Osteoblast (primary cell): ENCODE results near the gene PMCH. TPM values are rescaled to one million over a fixed set of nuclear protein-coding genes. Genes with fewer than 3 reads are reported as not detected.

Experiments
- DNase-seq: peaks from one replicate; pipeline ENCODE4 v3.0.0; 2011; ENCODE audit warnings: low spot score, mixed read lengths; ENCODE audit not compliant: insufficient read length; ENCODE audit errors: missing footprints
- H2AFZ ChIP-seq: 2 replicates; pipeline ENCODE4 v1.6.0; 2011; ENCODE audit warnings: mild to moderate bottlenecking, low read length
- H3K27ac ChIP-seq: 2 replicates; pipeline ENCODE4 v1.5.1; 2011; ENCODE audit warnings: mild to moderate bottlenecking, low read depth, low read length, moderate library complexity
- H3K27me3 ChIP-seq: 2 replicates; pipeline ENCODE4 v1.6.0; 2012; ENCODE audit warnings: mild to moderate bottlenecking, control low read depth, inconsistent platforms, low read length, moderate library complexity; ENCODE audit not compliant: insufficient read depth
- H3K36me3 ChIP-seq: 2 replicates; pipeline ENCODE4 v1.5.1; 2011; ENCODE audit warnings: mild to moderate bottlenecking, low read length, control low read depth, moderate library complexity; ENCODE audit not compliant: insufficient read depth
- H3K4me1 ChIP-seq: 2 replicates; pipeline ENCODE4 v1.5.1; 2011; ENCODE audit warnings: mild to moderate bottlenecking, low read length, control low read depth, moderate library complexity; ENCODE audit not compliant: insufficient read depth
- H3K4me2 ChIP-seq: 2 replicates; pipeline ENCODE4 v1.6.0; 2011; ENCODE audit warnings: mild to moderate bottlenecking, low read length; ENCODE audit not compliant: insufficient read depth
- H3K4me3 ChIP-seq: fragments of 200-600 bp; sonication (generic); 3 replicates; pipeline ENCODE4 v1.5.1; 2012; ENCODE audit warnings: mild to moderate bottlenecking, low read length, inconsistent platforms; ENCODE audit not compliant: insufficient read depth
- H3K79me2 ChIP-seq: 2 replicates; pipeline ENCODE4 v1.6.0; 2012; ENCODE audit warnings: mild to moderate bottlenecking, low read length, control low read depth, inconsistent platforms; ENCODE audit not compliant: insufficient read depth
- H3K9me3 ChIP-seq: 2 replicates; pipeline ENCODE4 v1.5.1; 2011; ENCODE audit warnings: low read depth, low read length, control low read depth
- H4K20me1 ChIP-seq: 2 replicates; pipeline ENCODE4 v1.6.0; 2012; ENCODE audit warnings: mild to moderate bottlenecking, low read length, control low read depth; ENCODE audit not compliant: insufficient read depth
- total RNA-seq: library from RNA; depleted of rRNA; stranded (reverse); fragments of >200 nt; gene quantifications from 2 replicates; pipeline ENCODE4 v1.2.3, GENCODE V29; 2012
- TF ChIP-seq, protein P1 (sequence below): IDR thresholded peaks from 2 replicates; pipeline ENCODE4 v1.5.1; 2011; ENCODE audit warnings: mild to moderate bottlenecking, low read depth, low read length, moderate library complexity; ENCODE audit errors: extremely low read depth

The PMCH gene
- total RNA-seq, 1 donor, result not detected

DNA sequence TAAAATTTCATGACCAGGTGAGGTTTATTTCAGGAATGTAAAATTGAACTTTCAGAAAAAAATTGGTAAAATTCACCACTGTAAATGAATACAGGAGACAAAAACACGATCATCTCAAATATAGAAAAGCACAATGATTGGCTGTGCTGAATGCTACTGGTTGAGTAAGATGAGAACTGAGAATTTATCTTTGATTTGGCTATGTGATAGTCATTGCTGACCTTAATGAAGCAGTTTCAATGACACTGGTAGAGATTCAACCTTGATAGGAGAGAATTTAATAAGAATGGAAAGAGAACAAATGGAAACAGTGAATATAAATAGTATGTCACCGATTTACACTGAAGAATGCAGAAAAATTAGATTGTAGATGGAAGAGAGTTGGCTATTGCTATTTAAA lies 6.4 kb upstream of the PMCH start:
- H3K4me3 ChIP-seq, result no peak overlapping the region
- no peaks in the 10 kb centered on the region for H3K9me3 ChIP-seq
- TF ChIP-seq, protein P1, sequence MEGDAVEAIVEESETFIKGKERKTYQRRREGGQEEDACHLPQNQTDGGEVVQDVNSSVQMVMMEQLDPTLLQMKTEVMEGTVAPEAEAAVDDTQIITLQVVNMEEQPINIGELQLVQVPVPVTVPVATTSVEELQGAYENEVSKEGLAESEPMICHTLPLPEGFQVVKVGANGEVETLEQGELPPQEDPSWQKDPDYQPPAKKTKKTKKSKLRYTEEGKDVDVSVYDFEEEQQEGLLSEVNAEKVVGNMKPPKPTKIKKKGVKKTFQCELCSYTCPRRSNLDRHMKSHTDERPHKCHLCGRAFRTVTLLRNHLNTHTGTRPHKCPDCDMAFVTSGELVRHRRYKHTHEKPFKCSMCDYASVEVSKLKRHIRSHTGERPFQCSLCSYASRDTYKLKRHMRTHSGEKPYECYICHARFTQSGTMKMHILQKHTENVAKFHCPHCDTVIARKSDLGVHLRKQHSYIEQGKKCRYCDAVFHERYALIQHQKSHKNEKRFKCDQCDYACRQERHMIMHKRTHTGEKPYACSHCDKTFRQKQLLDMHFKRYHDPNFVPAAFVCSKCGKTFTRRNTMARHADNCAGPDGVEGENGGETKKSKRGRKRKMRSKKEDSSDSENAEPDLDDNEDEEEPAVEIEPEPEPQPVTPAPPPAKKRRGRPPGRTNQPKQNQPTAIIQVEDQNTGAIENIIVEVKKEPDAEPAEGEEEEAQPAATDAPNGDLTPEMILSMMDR, result no peak
- H3K4me1 ChIP-seq, result no peaks in the 10 kb centered on the region
- no peaks in the 10 kb centered on the region for H4K20me1 ChIP-seq
- no peak overlapping the region for H3K27ac ChIP-seq
- DNase-seq, result no peak
- H2AFZ ChIP-seq, result no peak overlapping the region
- no peaks in the 10 kb centered on the region for H3K27me3 ChIP-seq
- H3K79me2 ChIP-seq, result no peaks in the 10 kb centered on the region
- no peaks in the 10 kb centered on the region for H3K36me3 ChIP-seq
- no peak overlapping the region for H3K4me2 ChIP-seq

- Histone ChIP-seq H3K4me2 (no peak overlapping the region), H3K4me1 (peaks cover 2% of the 10 kb centered on the region), H3K36me3 (no peaks in the 10 kb centered on the region), H3K27me3 (no peaks in the 10 kb centered on the region), H3K79me2 (no peaks in the 10 kb centered on the region), H2AFZ (no peak overlapping the region), H3K27ac (no peak overlapping the region), H3K4me3 (no peak overlapping the region), H4K20me1 (no peaks in the 10 kb centered on the region), H3K9me3 (no peaks in the 10 kb centered on the region)
- no peak for DNase-seq
- TF ChIP-seq, protein P1, result no peak
Observed at GRCh38 chr12:102202556-102202955, 4.9 kb upstream of the PMCH start.

DNA sequence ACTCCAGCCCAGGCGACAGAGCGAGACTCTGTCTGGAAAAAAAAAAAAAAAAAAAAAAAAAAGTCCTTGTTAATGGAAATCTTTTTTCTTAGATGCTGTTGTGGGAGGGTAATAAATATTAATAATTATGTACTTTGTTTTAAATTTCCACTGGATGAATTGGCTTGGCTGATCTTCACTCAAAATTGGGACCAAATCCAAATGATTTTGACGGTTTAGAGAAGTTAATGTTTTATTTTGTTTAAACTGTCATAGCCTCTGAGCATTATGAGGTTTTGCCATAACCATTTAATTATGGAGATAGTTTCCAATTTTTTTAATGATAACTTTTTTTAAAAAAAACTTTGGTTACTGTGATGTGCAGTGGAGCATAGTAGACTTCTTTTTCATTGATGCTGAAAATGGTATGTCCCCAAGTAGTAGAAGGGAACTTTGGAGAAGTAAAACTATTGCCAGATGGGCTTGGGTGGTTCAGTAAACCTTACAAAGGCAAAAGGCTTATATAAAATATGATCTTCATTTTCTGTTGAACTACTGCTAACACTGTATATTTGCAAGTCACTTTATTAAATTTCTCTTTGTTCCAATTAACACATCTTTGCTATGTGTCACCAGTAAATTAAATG lies 3.9 kb upstream of the PMCH start:
- Histone ChIP-seq H3K9me3 (no peaks in the 10 kb centered on the region), H3K4me1 (peaks cover 2% of the 10 kb centered on the region), H3K4me2 (no peak overlapping the region), H3K27ac (no peak overlapping the region), H4K20me1 (no peaks in the 10 kb centered on the region), H3K27me3 (no peaks in the 10 kb centered on the region), H3K79me2 (no peaks in the 10 kb centered on the region), H3K36me3 (no peaks in the 10 kb centered on the region), H2AFZ (no peak overlapping the region), H3K4me3 (no peak overlapping the region)
- TF ChIP-seq, protein P1, result no peak
- no peak for DNase-seq

DNA sequence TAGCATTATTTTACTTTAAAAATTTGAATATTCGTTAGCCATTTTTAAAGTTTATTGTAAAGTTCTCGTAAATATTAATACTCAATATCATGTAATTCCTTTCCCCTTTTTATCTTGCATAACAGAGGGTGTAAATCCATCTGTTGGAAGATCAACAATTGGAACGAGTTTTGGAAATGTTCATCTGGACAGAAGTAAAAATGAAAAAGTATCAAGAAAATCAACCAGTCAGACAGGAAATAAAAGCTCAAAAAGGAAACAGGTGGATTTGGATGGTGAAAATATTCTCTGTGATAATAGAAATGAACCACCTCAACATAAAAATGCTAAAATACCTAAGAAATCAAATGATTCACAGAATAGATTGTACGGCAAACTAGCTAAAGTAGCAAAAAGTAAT lies 1.8 kb downstream of the PMCH start:
- H3K79me2 ChIP-seq, result no peaks in the 10 kb centered on the region
- H3K9me3 ChIP-seq, result no peaks in the 10 kb centered on the region
- no peak for DNase-seq
- H3K27me3 ChIP-seq, result no peaks in the 10 kb centered on the region
- H3K36me3 ChIP-seq, result no peaks in the 10 kb centered on the region
- H2AFZ ChIP-seq, result no peak overlapping the region
- H3K4me1 ChIP-seq, result peaks cover 2% of the 10 kb centered on the region
- H3K27ac ChIP-seq, result no peak overlapping the region
- H3K4me2 ChIP-seq, result no peak overlapping the region
- no peak overlapping the region for H3K4me3 ChIP-seq
- TF ChIP-seq, protein P1, result no peak
- H4K20me1 ChIP-seq, result no peaks in the 10 kb centered on the region
